ENCODE measurements around the gene FERMT2. TPM values are rescaled to one million over a fixed set of nuclear protein-coding genes. Genes with fewer than 3 reads are reported as not detected.

Gene FERMT2
- total RNA-seq, 6 donors from 2014 or later: 34.6 to 121 (median 72.3) TPM

GRCh38 chr14:52935833-52936232 is 15.0 kb downstream of the FERMT2 start:
- WGBS, 2 donors: 76 to 82% methylated on average over 3 of the region's 3 CpGs
- no peak for DNase-seq
- Histone ChIP-seq H3K4me1 (peaks cover 17 to 47% (median 22%) of the 10 kb centered on the region in 4 donors), H3K27me3 (no peaks in the 10 kb centered on the region), H3K27ac (peak overlapping the region in 1 of 4 donors; percentile 21), H3K36me3 (no peaks in the 10 kb centered on the region), H3K4me3 (no peak overlapping the region), H3K9me3 (no peaks in the 10 kb centered on the region)
- no peak for TF ChIP-seq EP300 (IDR thresholded peaks at IDR 0.05)
- TF ChIP-seq CTCF (IDR thresholded peaks at IDR 0.05): no peak
- TF ChIP-seq POLR2AphosphoS5 (IDR thresholded peaks at IDR 0.05): no peak
- no peak for ATAC-seq (ENCODE audit: low FRiP score in 2 of 2)

- no peak for DNase-seq
- WGBS, 2 donors: 80 to 86% methylated on average over 2 of the region's 2 CpGs
- Histone ChIP-seq H3K4me3 (no peak overlapping the region), H3K4me1 (peaks cover 19 to 50% (median 26%) of the 10 kb centered on the region in 4 donors), H3K27ac (no peak overlapping the region), H3K27me3 (no peaks in the 10 kb centered on the region), H3K36me3 (no peaks in the 10 kb centered on the region), H3K9me3 (no peaks in the 10 kb centered on the region)
- no peak for ATAC-seq (ENCODE audit: low FRiP score in 2 of 2)
- TF ChIP-seq POLR2AphosphoS5 (IDR thresholded peaks at IDR 0.05): no peak
- TF ChIP-seq CTCF (IDR thresholded peaks at IDR 0.05): no peak
- TF ChIP-seq POLR2A (IDR thresholded peaks at IDR 0.05): no peak
- TF ChIP-seq EP300 (IDR thresholded peaks at IDR 0.05): no peak
Observed at GRCh38 chr14:52934762-52935161, 16.1 kb downstream of the FERMT2 start.

- TF ChIP-seq EP300 (IDR thresholded peaks at IDR 0.05) (no peak), POLR2A (IDR thresholded peaks at IDR 0.05) (no peak), POLR2AphosphoS5 (IDR thresholded peaks at IDR 0.05) (no peak), CTCF (IDR thresholded peaks at IDR 0.05) (no peak)
- ATAC-seq (ENCODE audit: low FRiP score in 2 of 2) (no peak), DNase-seq (no peak)
- no peak overlapping the region for H3K4me3 ChIP-seq
- H3K27ac ChIP-seq: no peak overlapping the region
- H3K36me3 ChIP-seq: no peaks in the 10 kb centered on the region
- H3K27me3 ChIP-seq: no peaks in the 10 kb centered on the region
- H3K4me1 ChIP-seq: peaks cover 21 to 64% (median 40%) of the 10 kb centered on the region in 4 donors
- H3K9me3 ChIP-seq: no peaks in the 10 kb centered on the region
- 94 to 95% methylated on average over 4 of the region's 4 CpGs for WGBS, 2 donors
Observed at GRCh38 chr14:52929192-52929807, 21.6 kb downstream of the FERMT2 start.

GRCh38 chr14:52926953-52927352 is 23.9 kb downstream of the FERMT2 start:
- H3K27ac ChIP-seq: peak overlapping the region in 2 of 4 donors; percentile 30 to 34
- H3K36me3 ChIP-seq: no peaks in the 10 kb centered on the region
- no peaks in the 10 kb centered on the region for H3K27me3 ChIP-seq
- ATAC-seq (ENCODE audit: low FRiP score in 2 of 2): peak in 1 of 2 donors; percentile 66
- DNase-seq: no peak
- 58 to 68% methylated on average over 3 of the region's 3 CpGs for WGBS, 2 donors
- no peaks in the 10 kb centered on the region for H3K9me3 ChIP-seq
- no peak overlapping the region for H3K4me3 ChIP-seq
- H3K4me1 ChIP-seq: peaks cover 33 to 70% (median 48%) of the 10 kb centered on the region in 4 donors
- TF ChIP-seq POLR2A (IDR thresholded peaks at IDR 0.05) (no peak), CTCF (IDR thresholded peaks at IDR 0.05) (no peak), POLR2AphosphoS5 (IDR thresholded peaks at IDR 0.05) (no peak), EP300 (IDR thresholded peaks at IDR 0.05) (no peak)
